RWPE1 (cell line): ENCODE results near the gene MGME1.

Source experiments
- CTCF ChIA-PET: fragments of 350-600 bp; sonication (Branson Sonifier 250); formaldehyde crosslinking; extraction: SDS; loops from one replicate; lab custom pipeline; 2021; lab: Yijun Ruan, JAX
- POLR2A ChIA-PET: fragments of 400-600 bp; formaldehyde crosslinking; extraction: SDS; loops from one replicate; lab custom pipeline; 2020; ENCODE audit warnings: antibody characterized with exemption; ENCODE audit not compliant: low non-redundant PET; lab: Yijun Ruan, JAX
- DNase-seq: peaks from one replicate; pipeline ENCODE4 v3.0.0; 2012; ENCODE audit warnings: low spot score
- H3K27ac ChIP-seq: fragments of 450-650 bp; 2 replicates; pipeline ENCODE4 v1.5.1; 2017
- TF ChIP-seq, protein P1 (sequence below): fragments of 450-650 bp; conservative IDR thresholded peaks from 2 replicates; pipeline ENCODE4 v1.5.1; 2017; ENCODE audit warnings: low read depth, mild to moderate bottlenecking

Gene MGME1

DNA sequence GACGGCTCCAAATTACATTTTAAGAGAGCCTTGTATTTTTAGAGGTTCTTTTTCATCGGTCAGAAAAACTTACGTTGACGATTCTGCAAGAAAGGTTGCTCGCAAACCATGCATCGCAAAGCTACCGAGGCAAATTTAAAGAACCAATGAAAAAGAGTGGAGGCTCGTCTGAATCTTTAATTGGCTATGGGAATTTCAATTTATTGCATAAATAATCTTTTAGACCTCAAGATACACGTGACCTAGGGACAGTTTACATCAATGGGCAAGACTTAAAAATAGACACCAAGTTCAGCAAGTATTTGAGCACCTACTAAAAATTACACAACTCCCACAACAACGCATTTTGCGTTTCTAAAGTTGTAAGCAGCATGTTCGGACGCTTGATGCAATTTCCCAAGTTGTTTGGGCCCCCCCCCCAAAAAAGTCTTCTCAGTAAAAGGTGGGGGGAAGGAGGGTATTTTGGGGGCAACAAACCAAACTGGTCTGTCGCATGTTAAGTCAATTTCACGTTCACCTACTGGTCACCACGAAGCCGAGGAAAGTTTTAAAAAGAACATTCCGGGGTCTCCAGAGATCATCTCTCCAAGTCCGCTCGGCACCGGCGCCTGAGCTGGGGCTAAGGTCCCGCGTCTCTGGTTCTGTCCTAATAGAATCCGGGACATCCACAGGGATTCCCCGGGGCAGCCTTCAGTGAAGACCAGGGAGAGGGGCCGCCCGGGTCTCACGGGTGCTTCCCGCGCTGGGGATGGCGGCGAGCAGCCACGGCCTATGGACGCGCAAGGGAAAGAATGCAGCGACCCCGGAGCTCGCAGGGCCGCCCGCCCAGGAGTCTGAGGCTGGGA lies 1.1 kb upstream of the MGME1 start:
- CTCF ChIA-PET, result interaction anchor here (0.5 to 3.2 kb wide), 3 partner anchors 17 to 1648 kb away, joined by 3 to 12 read pairs (median 5); no protein-coding TSS in a partner anchor
- no peak for DNase-seq
- H3K27ac ChIP-seq, result peak overlapping the region; percentile 98
- POLR2A ChIA-PET, result interaction anchor here (0.9 kb wide), 1 partner anchor 9 kb away, joined by 4 read pairs; no protein-coding TSS in a partner anchor
- TF ChIP-seq, protein P1, sequence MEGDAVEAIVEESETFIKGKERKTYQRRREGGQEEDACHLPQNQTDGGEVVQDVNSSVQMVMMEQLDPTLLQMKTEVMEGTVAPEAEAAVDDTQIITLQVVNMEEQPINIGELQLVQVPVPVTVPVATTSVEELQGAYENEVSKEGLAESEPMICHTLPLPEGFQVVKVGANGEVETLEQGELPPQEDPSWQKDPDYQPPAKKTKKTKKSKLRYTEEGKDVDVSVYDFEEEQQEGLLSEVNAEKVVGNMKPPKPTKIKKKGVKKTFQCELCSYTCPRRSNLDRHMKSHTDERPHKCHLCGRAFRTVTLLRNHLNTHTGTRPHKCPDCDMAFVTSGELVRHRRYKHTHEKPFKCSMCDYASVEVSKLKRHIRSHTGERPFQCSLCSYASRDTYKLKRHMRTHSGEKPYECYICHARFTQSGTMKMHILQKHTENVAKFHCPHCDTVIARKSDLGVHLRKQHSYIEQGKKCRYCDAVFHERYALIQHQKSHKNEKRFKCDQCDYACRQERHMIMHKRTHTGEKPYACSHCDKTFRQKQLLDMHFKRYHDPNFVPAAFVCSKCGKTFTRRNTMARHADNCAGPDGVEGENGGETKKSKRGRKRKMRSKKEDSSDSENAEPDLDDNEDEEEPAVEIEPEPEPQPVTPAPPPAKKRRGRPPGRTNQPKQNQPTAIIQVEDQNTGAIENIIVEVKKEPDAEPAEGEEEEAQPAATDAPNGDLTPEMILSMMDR, result no peak

DNA sequence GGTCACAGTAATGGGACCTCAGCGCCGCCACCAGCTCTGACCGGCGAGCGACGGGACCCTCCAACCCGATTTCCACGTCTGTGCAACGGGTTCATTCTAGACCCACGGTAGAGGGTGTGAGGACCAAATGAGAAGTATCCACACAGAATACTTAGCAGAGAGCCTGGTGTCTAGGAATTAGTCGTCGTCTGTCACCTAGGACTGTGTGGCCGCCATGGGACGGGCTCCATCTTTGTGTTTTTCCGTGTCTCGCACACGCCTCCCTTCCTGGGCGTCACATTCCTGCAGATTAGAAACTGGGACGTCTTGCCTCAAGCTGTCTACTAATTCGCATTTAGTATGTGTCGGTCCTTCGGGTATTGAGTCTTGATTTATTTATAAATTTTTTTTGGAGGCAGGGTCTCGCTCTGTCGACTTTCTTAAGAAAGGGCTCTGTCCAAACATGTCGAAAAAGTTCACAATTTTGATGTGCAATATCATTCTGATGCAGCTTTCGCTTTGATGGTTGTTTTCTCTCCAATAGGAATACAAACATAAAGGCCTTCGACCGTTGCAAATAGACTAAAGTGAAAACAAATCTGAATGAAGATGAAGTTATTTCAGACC lies 563 bp downstream of the MGME1 start:
- CTCF ChIA-PET, result interaction anchor here (0.6 kb wide), 1 partner anchor 749 kb away, joined by 3 read pairs; no protein-coding TSS in a partner anchor
- TF ChIP-seq, protein P1, result no peak
- DNase-seq, result peak; percentile 42
- peak overlapping the region; percentile 98 for H3K27ac ChIP-seq
- POLR2A ChIA-PET, result interaction anchor here (0.8 kb wide), 1 partner anchor 22 kb away, joined by 3 read pairs; no protein-coding TSS in a partner anchor

DNA sequence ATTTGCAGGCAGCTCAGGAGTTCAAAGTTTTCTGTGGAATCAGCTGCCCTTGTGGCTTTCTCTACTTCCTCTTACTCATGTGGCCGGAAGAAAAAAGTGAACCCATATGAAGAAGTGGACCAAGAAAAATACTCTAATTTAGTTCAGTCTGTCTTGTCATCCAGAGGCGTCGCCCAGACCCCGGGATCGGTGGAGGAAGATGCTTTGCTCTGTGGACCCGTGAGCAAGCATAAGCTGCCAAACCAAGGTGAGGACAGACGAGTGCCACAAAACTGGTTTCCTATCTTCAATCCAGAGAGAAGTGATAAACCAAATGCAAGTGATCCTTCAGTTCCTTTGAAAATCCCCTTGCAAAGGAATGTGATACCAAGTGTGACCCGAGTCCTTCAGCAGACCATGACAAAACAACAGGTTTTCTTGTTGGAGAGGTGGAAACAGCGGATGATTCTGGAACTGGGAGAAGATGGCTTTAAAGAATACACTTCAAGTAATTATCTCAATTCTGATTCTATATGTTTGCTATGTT lies 1.1 kb downstream of the MGME1 start:
- POLR2A ChIA-PET, result interaction anchor here (0.8 kb wide), 1 partner anchor 21 kb away, joined by 3 read pairs; no protein-coding TSS in a partner anchor
- CTCF ChIA-PET, result interaction anchor here (0.6 kb wide), 1 partner anchor 749 kb away, joined by 3 read pairs; no protein-coding TSS in a partner anchor
- TF ChIP-seq, protein P1, result no peak
- peak overlapping the region; percentile 98 for H3K27ac ChIP-seq
- DNase-seq, result peak; percentile 40

DNA sequence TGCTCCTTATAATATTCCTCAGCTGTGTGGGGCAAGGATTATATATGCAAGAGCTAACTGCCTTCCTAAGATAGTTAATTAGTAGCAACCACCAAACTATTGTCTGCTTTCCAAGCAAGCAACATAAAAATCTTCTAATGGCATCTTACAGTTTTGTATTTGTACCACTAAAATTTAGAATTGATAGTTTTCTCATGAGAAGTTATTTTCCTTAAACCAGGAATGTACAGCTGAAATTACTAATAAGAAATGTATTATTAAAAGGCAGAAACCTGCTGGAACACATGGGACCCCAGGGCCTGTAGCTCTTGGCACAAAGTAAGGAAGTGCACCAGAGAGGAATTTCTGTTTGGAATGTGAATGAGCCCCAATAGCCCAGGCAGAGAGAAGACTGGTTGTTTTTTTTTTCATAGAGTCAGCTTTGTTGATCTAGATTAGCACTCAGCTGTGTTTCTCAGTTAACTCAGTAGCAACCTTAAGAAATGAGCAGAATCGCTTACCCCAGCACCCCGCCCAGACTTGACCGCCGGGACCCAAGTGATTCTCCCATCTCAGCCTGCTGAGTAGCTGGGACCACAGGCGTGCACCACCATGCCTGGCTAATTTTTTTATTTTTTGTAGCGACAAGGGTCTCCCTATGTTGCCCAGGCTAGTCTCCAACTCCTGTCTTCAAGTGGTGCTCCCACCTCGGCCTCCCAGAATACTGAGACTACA lies 2.6 kb downstream of the MGME1 start:
- ChIA-PET POLR2A (interaction anchor here (0.6 to 0.8 kb wide), 2 partner anchors 24 to 316 kb away, joined by 5 to 6 read pairs; partner anchors contain the start of gene ZNF133), CTCF (no interaction called here)
- no peak for DNase-seq
- peak overlapping the region; percentile 85 for H3K27ac ChIP-seq
- TF ChIP-seq, protein P1, result no peak

DNA sequence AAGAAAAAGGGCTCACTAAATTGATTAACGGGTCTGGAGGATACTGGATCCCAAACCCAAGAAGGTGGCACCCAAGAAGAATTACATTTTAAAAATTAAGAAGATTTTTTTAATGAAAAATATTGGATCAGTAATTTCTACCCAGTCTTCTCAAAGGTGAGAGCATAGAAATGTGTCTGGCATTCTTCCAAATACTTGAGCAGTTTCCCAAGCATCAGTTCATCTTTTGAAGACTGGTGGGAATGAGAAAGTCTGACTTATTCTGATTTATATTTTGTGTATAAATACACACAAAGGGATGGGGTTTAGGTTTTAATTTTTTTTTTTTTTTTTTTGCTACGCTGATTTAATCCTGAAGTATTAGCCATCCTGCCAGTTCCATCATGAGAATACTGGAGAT lies 3.3 kb downstream of the MGME1 start:
- CTCF ChIA-PET, result no interaction called here
- POLR2A ChIA-PET, result no interaction called here
- H3K27ac ChIP-seq, result peak overlapping the region; percentile 85
- TF ChIP-seq, protein P1, result no peak
- DNase-seq, result no peak
